Raji (cell line): ENCODE measurements around the gene GRM4.

Source experiments
- POLR2A ChIP-seq: IDR thresholded peaks from 2 replicates; pipeline ENCODE4 v1.6.1; 2011; ENCODE audit warnings: low read depth, low read length, control low read depth; ENCODE audit not compliant: insufficient read depth

The GRM4 gene

DNA sequence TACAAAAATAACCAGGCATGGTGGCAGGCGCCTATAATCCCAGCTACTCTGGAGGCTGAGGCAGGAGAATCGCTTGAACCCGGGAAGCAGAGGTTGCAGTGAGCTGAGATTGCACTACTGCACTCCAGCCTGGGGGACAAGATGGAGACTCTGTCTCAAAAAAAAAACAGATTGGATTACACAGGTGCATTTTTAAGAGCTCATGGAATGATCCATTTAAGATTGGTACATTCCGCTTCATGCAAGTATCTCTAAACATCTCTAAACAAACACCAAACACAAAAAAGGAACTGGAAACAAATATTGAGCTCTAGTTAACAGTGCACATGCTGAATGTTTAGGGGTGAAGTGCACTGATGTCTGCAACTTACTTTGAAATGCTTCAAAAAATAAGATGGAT, 154.3 kb downstream of the GRM4 start:
- TF ChIP-seq POLR2A = no peak

DNA sequence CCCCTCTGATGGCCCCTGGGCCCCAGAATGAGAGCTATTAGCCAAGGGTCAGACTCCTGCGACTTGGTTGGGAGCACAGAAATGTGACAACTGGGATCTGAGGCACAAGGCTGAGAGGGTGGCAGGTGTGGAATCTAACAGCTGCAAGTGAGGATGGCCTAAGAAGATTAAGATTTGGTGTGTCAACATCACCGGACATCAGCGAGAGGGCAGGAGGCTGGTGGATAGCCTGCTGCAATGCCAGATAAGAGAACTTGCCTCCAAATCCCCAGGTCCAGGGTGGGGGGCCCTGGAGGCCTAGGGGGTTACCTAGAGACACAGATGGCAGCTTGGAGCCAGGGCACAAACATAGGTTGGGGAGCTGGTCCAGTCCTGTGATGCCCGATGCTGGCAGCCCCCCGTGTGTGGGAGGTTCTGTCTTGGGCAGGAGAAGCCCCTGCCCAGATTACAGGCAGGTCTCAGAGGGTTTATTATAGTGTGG, 155.8 kb downstream of the GRM4 start:
- TF ChIP-seq POLR2A = no peak

DNA sequence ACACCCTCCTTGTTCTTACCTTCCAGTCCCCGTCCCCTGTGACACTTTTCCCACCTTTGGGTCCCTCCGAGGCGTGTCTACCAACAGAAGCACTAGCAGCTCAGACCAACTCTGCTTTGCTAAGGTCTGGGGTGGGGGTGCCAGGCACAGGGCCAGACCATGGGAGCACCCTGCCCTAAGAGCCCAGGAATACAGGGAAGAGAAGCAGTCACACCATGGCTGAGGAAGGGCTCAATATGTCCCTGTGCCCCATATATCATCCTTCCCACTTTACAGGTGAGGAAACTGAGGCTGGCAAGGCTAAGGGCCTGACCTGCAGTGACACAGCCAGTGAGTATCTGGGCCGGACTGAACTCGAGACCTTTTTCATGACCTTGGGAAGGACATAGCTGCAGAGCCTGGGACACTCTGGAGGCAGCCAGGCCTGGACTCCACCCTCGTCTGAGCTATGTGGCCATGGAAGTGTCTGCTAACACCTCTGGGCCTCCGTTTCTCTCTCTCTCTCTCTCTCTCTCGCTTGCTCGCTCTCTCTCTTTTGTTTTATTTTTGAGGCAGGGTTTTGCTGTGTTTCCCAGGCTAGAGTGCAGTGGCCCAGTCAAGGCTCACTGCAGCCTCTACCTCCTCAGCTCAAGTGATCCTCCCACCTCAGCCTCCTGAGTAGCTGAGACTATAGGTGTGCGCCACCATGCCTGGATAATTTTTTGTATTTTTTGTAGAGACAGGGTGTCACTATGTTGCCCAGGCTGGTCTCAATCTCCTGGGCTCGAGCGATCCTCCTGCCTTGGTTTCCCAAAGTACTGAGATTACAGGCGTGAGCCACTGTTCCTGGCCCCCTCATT, 156.7 kb downstream of the GRM4 start:
- no peak for TF ChIP-seq POLR2A

DNA sequence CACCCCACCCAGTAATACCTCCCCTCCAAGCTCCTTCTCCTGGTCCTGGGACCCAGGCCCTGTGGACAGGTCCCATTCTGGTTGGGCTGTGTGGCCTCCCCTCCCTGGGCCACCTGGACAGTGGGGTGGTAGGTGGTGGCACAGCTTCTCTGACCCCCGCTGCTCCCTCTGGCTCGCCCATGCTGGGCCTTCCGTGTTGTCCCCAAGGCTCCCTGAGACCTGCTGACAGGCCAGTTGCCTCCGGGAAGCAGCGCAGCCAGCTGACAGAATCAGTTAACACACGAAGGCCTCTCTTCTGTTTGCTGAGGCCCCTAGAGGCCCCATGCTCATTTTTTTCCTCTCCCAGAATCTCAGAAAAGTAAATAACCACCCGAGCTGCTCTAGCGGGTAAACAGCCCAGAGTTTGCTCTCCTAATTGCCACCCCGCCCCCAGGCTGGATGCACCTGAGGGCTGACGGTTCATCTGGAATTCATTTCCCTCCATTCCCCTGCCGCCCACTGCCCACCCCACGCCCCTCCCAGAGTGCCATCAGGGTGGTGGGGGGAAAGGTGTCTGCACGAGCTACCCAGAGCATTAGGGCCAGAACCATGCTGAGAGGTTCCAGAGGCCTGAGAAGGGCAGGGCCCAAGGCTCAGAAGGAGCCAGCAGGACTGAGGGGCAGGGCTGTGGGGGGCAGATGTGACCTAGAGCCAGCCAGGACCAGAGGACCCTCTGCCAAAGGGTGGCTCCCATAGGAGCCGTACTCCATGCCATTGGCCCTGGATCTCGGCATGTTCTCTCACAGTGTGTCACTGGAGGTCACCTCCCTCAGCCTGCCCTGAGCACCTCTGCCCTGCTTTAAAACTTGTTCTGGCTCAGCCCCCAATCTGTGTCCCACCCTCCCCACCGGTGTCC, 157.5 kb downstream of the GRM4 start:
- TF ChIP-seq POLR2A = no peak

DNA sequence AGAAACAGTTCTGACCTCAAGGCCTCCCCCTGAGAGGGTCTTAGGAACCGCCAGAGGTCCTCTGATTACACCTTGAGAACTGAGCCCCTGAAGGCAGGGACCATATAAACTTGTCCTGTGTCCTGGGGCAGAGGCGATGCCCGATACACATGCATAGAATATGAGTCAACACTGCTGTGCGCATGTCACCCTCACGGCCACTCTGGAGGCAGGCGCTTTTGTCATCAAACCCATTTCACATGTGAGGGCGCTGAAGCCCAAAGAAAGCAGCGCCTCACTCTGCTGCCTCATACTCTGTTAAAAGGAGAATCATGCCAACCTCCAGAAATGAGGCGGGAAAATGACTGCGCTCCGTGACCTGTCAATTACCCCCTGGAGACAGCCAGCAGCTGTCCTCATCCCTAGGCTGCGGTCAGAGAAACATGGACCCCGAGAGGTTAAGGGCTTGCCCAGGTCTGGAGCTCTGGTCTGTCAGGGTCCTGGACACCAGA, 158.3 kb downstream of the GRM4 start:
- TF ChIP-seq POLR2A = no peak

DNA sequence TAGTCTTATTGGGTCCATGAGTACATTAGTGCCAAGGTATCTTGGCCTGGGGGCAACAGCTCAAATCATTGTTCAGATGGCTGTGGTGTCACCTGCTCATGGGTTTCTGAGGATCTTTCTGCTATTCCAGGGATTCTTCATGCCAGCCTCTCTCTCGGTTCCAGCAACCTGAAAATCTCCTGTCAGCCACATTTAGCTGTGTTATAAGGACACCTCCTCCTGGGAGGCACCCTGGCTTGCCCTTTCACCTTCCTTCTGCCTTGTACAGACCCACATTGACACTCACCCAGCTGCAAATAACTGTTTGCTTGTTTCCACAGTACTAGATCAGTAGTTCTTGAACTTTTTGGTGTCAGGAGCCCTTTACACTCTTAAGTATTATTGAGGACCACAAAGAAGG, 159.9 kb downstream of the GRM4 start:
- TF ChIP-seq POLR2A = no peak

DNA sequence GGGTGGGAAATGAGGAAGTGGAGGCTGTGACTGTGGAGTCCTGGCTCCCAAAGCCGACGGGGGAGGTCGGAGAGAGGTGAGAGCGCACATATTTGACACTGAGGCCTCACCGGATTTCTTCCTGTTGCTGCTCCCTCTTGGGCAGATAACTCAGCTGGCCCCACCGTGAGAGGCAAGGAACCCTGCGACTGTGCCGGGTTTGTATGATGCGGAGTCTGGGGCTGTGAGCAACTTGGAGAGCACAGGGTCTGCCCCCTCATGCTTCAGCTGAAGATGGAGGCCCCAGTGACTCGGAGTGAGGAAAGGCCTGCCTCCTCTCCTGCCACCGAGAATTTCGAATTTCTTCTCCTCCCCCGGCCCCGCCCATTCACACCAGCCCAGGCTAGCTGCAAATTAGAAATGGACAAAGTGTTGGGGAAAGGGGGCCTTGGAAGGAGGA, 160.6 kb downstream of the GRM4 start:
- TF ChIP-seq POLR2A = no peak

DNA sequence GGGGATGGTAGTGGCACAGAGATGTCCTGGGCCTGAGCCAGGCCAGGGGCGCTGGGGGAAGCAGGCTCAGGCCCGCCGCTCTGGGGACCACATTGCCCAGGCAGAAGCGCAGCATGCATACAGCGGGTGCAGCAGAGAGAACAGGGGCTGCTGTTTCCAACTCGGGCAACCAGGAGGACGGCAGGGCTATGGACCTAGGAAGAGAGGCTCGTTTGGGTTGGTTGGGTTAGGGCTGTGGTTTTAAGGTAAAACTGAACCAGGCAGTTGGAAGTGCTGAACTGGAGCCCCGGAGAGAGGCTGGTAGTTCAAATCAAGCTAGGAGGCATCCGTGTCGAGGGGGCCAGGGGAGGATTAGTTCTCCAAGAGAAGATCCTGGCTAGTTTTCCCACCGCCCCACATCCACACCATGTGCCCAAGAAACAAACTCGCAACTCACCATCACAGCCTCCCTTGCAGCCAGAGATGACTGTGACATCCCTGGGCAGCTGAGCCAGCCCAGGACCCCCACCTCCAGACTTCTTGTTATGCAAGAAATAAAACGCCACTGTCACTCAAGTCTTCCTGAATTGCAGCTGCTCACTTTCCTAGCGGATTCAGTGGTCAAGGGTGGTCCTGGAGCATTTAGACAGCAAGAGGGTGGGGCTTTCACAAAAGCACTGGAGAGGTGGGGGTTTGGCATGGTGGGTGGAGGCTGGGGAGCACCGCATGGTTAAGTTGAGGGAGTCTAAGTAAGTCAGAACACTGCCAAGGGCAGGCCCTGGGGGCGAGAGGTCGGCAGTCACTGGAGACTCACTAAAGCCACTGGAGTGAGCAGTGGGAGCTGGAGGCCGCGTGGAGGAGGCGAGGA, 161.2 kb downstream of the GRM4 start:
- TF ChIP-seq POLR2A = no peak

DNA sequence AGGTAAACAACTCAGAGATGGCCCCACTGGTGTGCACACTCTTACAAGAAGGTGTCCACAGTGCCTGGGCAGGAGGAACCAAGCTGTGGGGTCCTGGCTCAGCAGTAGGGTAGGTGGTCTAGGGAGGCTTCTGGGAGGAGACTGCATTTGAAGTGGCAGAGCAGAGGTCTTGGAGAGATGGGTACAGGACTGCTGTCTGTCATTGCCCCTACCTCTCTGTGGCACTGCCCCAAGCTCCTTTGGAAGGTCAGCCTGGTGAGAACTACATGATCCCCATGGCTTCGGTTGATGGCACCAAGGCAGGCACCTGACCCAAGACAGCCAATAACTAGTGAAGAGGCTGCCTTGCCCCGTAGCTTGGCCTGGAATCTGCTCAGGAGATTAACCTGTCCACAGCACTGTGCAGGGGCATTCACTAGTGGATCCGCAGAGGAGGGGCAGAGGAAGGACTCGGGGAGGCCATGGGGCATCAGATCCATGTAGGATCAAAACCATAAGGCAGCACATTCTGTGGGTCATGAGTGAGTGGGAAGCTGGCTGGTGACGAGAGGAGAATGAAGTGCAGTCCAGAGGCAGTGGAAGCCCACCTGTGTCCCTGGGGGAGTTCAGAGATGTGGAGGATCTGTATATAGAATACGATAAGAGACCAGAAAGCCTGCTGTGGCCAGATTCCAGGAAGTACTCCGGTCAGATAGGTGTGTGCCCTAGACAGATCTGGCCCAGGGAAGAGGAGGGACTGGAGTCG, 162.0 kb downstream of the GRM4 start:
- no peak for TF ChIP-seq POLR2A

DNA sequence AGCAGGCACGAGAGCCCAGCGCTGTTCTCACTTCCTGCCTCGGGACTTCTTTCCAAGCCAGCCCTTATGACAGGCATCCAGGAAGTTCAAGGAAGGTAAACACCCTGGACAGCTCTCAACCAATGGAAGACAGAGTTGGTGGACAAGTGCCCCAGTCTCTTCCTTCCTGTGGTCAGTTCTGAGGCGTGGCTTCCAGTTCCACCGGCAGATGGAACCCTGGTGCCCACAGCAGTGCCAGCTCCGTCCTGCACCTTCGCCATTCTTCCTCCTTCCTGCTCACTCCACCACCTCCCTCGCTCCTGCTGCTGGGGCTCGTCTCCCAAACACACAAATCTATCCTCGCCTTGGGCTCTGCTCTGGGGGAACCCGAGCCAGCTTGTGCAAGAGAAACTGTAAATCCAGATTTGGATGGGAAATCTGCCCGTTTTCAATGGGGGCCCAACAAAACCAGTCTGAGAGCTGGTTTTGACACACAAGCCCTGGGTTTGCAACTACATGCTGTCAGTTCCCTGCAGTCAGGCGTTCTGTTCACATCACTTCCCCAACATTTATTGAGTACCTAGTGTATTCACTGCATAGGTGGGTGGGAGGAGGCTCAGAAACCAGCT, 162.7 kb downstream of the GRM4 start:
- no peak for TF ChIP-seq POLR2A

DNA sequence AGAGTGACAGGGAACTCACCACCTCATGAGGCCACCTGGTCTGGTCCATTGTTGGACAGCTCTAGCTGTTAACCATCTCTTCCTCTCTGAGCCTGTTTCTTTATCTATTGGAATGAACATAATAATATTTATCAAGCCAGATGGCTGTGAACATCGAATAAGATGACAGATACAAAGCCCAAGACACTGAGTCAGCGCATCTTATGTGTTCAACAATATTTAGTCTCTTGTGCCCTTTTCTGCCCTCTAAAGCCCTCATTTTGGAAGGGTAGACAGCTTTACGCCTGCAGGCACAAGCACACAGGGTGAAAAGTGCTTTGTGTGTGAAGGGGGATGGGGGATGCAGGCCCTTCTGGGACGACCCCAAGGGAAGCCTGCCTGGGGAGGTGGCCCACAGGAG, 164.0 kb downstream of the GRM4 start:
- TF ChIP-seq POLR2A = no peak

DNA sequence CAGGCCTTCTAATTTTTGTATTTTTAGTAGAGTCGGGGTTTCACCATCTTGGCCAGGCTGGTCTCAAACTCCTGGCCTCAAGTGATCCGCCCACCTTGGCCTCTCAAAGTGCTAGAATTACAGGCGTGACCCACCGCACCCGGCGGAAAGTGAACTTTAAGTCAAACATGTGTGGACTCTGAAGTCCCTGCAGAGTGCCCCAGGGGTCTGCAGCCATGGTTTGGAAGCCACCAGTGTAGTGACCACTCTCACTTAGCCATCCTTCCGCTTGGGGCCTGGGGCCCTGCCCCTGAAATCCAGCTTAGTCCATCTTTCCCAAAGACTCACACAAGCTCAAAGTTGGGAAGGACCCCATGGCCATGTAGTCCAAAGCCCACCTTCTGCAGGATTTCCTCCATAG, 164.5 kb downstream of the GRM4 start:
- TF ChIP-seq POLR2A = no peak
